Activated CD8-positive, alpha-beta T cell treated with anti-CD3 and anti-CD28 coated beads for 36 hours (primary cell): ENCODE results near the gene SLC8A1. TPM values are rescaled to one million over a fixed set of nuclear protein-coding genes. Genes with fewer than 3 reads are reported as not detected.
"Not testable (repeated sequence)": the region's sequence is repeated elsewhere in the genome, so short reads cannot be mapped to it uniquely, and the experiment has no call there.

ENCODE experiments used
- ATAC-seq: fragments of 200-7000 bp; cut with Tn5 transposase; one replicate; pipeline ENCODE4 v1.10.0; 2021; ENCODE audit warnings: mild to moderate bottlenecking, moderate library complexity
- CTCF ChIA-PET: fragments of 350-600 bp; sonication (Branson Sonifier 250); formaldehyde crosslinking; loops from one replicate; lab custom pipeline; 2021; ENCODE audit warnings: antibody characterized with exemption; lab: Charles Lee
- POLR2A ChIA-PET: fragments of 350-600 bp; sonication (Branson Sonifier 250); formaldehyde crosslinking; loops from one replicate; lab custom pipeline; 2021; ENCODE audit warnings: antibody characterized with exemption; lab: Charles Lee
- DNase-seq: peaks from one replicate; pipeline ENCODE4 v3.0.0-alpha.2; 2020
- H3K27ac Mint-ChIP-seq: one replicate; pipeline ENCODE4 v1.8.0; 2021; ENCODE audit warnings: mild to moderate bottlenecking, mixed read lengths
- H3K27me3 Mint-ChIP-seq: one replicate; pipeline ENCODE4 v1.8.0; 2021; ENCODE audit warnings: mixed read lengths
- H3K36me3 Mint-ChIP-seq: one replicate; pipeline ENCODE4 v1.8.0; 2021; ENCODE audit warnings: low read depth, mixed read lengths
- H3K4me1 Mint-ChIP-seq: one replicate; pipeline ENCODE4 v1.8.0; 2021; ENCODE audit warnings: low read depth, mixed read lengths
- H3K4me3 Mint-ChIP-seq: one replicate; pipeline ENCODE4 v1.8.0; 2021; ENCODE audit warnings: mild to moderate bottlenecking, moderate library complexity, mixed read lengths
- H3K9me3 Mint-ChIP-seq: one replicate; pipeline ENCODE4 v1.8.0; 2021; ENCODE audit warnings: mixed read lengths
- CTCF ChIP-seq: fragments of 200-600 bp; IDR thresholded peaks from one replicate; pipeline ENCODE4 v1.8.0; 2022; ENCODE audit warnings: antibody characterized with exemption, mild to moderate bottlenecking
- intact Hi-C: fragments of 100-400 bp; cut with micrococcal nuclease; formaldehyde crosslinking; loops from one replicate; pipeline ENCODE4 v1.10.0; 2022
- total RNA-seq, 2 experiments: library from RNA; stranded (reverse); gene quantifications; one replicate each; pipeline ENCODE4 v1.2.3, GENCODE V29; 2021

The SLC8A1 gene
- total RNA-seq, 2 experiments from 2014 or later: 0.23 to 0.34 TPM

DNA sequence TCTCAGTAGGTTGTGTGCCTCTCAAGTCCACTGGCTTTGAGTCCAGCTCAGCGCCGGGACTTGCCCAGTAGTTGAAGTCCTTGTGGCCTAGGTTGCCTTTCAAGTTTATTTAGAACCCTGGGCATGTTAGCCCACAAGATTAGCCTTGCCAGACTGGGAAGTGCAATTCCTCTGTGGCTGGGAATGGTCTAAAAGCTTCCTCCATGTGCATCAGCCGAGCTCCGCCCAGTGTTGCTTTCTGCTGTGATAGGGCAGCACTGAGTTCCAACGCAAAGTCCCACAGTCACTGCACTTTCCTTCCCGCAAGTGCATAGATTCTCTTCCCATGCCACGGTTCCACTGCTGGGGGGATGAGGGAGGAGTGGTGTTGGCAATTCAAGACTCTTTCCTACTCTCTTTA lies 364.0 kb downstream of the SLC8A1 start:
- Mint-ChIP-seq H3K27me3 (no peaks in the 10 kb centered on the region), H3K36me3 (no peaks in the 10 kb centered on the region), H3K4me1 (no peaks in the 10 kb centered on the region), H3K4me3 (no peak overlapping the region), H3K27ac (no peak overlapping the region), H3K9me3 (no peaks in the 10 kb centered on the region)
- POLR2A ChIA-PET: no interaction called here
- no peak for TF ChIP-seq CTCF
- intact Hi-C loops: no loop called here
- DNase-seq (no peak), ATAC-seq (no peak)
- CTCF ChIA-PET: no interaction called here

DNA sequence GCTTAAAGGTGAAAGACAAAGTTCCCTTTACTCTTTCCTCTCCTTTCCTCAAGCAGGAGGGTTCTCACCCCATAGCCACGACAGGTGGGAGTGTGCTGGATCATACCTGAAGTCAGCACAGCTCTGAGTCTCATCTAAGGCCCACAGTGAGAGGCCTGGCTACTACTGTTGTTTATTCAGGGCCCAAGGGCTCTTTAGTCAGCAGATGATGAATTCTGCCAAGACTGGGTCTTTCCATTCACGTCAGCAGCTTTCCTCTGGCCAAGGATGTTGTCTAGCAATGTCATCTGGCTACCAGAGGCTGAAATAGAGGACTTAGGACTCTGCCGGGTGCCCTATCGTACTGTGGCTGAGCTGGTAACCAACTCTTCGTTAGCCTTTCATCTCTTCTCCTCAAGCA lies 364.5 kb downstream of the SLC8A1 start:
- intact Hi-C loops: no loop called here
- Mint-ChIP-seq H3K27ac (no peak overlapping the region), H3K4me3 (no peak overlapping the region), H3K4me1 (no peaks in the 10 kb centered on the region), H3K27me3 (no peaks in the 10 kb centered on the region), H3K9me3 (no peaks in the 10 kb centered on the region), H3K36me3 (no peaks in the 10 kb centered on the region)
- DNase-seq (no peak), ATAC-seq (no peak)
- ChIA-PET POLR2A (no interaction called here), CTCF (no interaction called here)
- TF ChIP-seq CTCF: no peak

GRCh38 chr2:40085786-40086185 lies 366.1 kb downstream of the SLC8A1 start:
- no peaks in the 10 kb centered on the region for H3K9me3 Mint-ChIP-seq
- CTCF ChIA-PET: no interaction called here
- H3K4me1 Mint-ChIP-seq: no peaks in the 10 kb centered on the region
- H3K36me3 Mint-ChIP-seq: no peaks in the 10 kb centered on the region
- POLR2A ChIA-PET: no interaction called here
- no peak for TF ChIP-seq CTCF
- ATAC-seq (no peak), DNase-seq (no peak)
- no peak overlapping the region for H3K4me3 Mint-ChIP-seq
- H3K27me3 Mint-ChIP-seq: no peaks in the 10 kb centered on the region
- intact Hi-C loops: no loop called here
- no peak overlapping the region for H3K27ac Mint-ChIP-seq

- H3K27me3 Mint-ChIP-seq, CTCF ChIA-PET: not testable (repeated sequence)
Observed at GRCh38 chr2:40073336-40073735, 378.6 kb downstream of the SLC8A1 start.

GRCh38 chr2:40072442-40073232 lies 379.3 kb downstream of the SLC8A1 start:
- no peak overlapping the region for H3K27ac Mint-ChIP-seq
- no peaks in the 10 kb centered on the region for H3K4me1 Mint-ChIP-seq
- CTCF ChIA-PET: no interaction called here
- ATAC-seq (no peak), DNase-seq (no peak)
- H3K27me3 Mint-ChIP-seq: no peaks in the 10 kb centered on the region
- POLR2A ChIA-PET: no interaction called here
- no peak for TF ChIP-seq CTCF
- intact Hi-C loops: no loop called here
- no peaks in the 10 kb centered on the region for H3K36me3 Mint-ChIP-seq
- H3K4me3 Mint-ChIP-seq: no peak overlapping the region
- H3K9me3 Mint-ChIP-seq: peaks cover 9% of the 10 kb centered on the region

More at GRCh38 chr2:40073336-40073735, 378.6 kb downstream of the SLC8A1 start:
- H3K27ac Mint-ChIP-seq, H3K4me3 Mint-ChIP-seq, intact Hi-C loops, H3K36me3 Mint-ChIP-seq, H3K4me1 Mint-ChIP-seq, ATAC-seq, POLR2A ChIA-PET, H3K9me3 Mint-ChIP-seq, DNase-seq: not testable (repeated sequence)
